Bronchial epithelial cell (primary cell): ENCODE data around the gene REV3L. TPM values are rescaled to one million over a fixed set of nuclear protein-coding genes. Genes with fewer than 3 reads are reported as not detected.

ENCODE experiments used
- DNase-seq: peaks from one replicate; pipeline ENCODE4 v3.0.0-alpha.2; 2010; ENCODE audit warnings: low read depth
- FAIRE-seq: peaks from 2 replicates; lab custom pipeline; 2011; peaks lifted over from hg19 to GRCh38; lab: Jason Lieb, UNC
- H3K27me3 ChIP-seq: 2 replicates; pipeline ENCODE4 v1.5.1; 2011; ENCODE audit warnings: low read length; ENCODE audit not compliant: control insufficient read depth, insufficient read depth
- H3K36me3 ChIP-seq: 2 replicates; pipeline ENCODE4 v1.5.1; 2011; ENCODE audit warnings: low read length; ENCODE audit not compliant: control insufficient read depth, insufficient read depth
- H3K4me3 ChIP-seq: 2 replicates; pipeline ENCODE4 v1.5.1; 2011; ENCODE audit warnings: mild to moderate bottlenecking, low read depth, low read length, control low read depth
- CTCF ChIP-seq: IDR thresholded peaks from 2 replicates; pipeline ENCODE4 v1.5.1; 2011; ENCODE audit warnings: mild to moderate bottlenecking, moderate library complexity, low read length, control low read depth, inconsistent platforms; ENCODE audit not compliant: insufficient read depth, severe bottlenecking
- total RNA-seq: library from RNA; depleted of rRNA; stranded (reverse); fragments of >200 nt; gene quantifications from 2 replicates; pipeline ENCODE4 v1.2.1, GENCODE V29; 2014

REV3L gene
- total RNA-seq, 1 donor from 2014 or later, result 8.4 TPM

DNA sequence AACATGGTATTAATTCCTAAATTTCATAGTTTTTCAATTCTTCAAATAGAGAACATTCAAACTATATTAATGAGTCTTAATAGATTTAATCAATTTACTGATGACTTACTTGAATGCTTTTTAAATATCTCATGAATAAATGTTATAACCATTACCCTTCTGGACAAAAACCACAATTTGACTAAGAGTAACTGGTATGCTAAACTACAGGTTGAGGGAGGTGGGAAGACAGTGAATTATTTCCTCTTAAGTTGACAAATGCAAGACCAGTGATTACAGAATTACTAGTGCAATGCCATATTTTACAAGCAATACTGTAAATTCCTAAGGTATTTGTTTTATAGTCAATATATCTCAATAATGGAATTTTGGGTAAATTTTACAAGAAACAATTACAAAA lies 65.1 kb downstream of the REV3L start:
- Histone ChIP-seq H3K27me3 (no peaks in the 10 kb centered on the region), H3K4me3 (no peak overlapping the region), H3K36me3 (no peaks in the 10 kb centered on the region)
- TF ChIP-seq CTCF, result no peak
- FAIRE-seq (no peak), DNase-seq (peak; percentile 53)

DNA sequence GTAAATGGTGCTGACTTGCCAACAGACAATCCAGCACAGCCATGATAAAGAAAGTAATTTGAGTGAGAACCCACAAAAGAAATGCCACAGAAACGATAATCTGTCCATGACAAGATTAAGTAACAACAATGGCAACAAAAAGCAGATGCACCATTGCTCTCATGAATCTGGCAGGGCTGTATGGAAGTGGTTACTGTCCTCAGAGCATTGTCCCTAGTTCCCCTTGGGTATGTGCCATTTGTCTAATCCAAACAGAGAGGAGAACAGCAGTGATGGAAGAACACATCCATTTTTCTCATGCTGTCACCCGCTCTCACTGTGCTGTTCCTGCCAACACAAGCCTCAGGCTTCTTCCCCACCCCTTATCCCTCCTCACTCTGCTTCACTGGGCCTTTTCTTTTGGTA lies 65.8 kb downstream of the REV3L start:
- no peak for TF ChIP-seq CTCF
- FAIRE-seq (no peak), DNase-seq (no peak)
- H3K27me3 ChIP-seq, result no peaks in the 10 kb centered on the region
- H3K36me3 ChIP-seq, result no peaks in the 10 kb centered on the region
- H3K4me3 ChIP-seq, result no peak overlapping the region

DNA sequence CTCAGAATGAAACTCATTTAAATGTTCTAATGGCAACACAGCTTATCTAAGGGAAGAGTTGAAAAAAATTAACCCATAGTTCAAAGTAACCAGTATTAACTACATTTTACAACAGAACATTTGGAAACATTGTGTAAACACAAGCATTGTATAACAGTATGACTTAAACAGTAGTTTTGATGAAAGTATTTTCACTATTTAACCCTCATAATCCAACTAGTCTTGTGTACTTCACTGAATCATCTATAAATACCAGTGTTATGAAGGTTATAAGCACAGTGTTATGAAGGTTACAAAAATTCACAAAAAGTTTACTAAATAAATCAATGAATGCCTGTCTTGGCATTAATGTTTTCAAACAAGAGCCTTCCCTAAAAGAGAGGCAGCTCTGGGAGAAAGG lies 66.5 kb downstream of the REV3L start:
- H3K27me3 ChIP-seq, result no peaks in the 10 kb centered on the region
- FAIRE-seq, result no peak
- no peaks in the 10 kb centered on the region for H3K36me3 ChIP-seq
- TF ChIP-seq CTCF, result no peak
- no peak for DNase-seq
- no peak overlapping the region for H3K4me3 ChIP-seq

GRCh38 chr6:111414373-111414772 lies 68.6 kb downstream of the REV3L start:
- no peak overlapping the region for H3K4me3 ChIP-seq
- no peak for DNase-seq
- peaks cover 3% of the 10 kb centered on the region for H3K36me3 ChIP-seq
- FAIRE-seq, result no peak
- no peak for TF ChIP-seq CTCF
- no peaks in the 10 kb centered on the region for H3K27me3 ChIP-seq

DNA sequence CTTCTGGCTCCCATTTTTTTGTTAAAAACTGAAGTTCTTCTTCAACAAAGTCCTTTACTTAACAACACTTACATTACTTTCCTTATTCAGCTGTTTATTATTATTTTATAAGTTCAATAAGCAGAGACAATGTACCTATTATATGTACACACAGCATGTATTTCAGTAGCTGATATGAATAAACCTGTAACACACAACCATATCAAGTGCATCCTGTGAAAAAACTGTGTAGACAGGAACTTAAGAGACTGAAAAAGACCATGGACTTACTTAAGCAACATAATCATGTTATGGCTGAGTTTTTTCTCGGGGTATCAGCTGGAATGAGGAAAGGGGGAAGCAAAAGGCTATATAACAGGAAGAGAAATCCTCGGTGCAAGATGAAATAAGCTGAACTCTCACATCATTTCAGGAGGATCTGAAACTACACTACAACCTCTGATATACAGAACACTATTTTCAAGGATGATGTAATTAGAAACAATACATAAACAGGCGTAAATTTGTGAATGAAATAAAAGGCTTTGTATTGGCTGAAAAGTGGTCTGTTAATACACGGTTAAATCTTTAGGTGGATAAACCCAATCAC lies 70.9 kb downstream of the REV3L start:
- no peak for TF ChIP-seq CTCF
- no peak for DNase-seq
- FAIRE-seq, result no peak
- no peaks in the 10 kb centered on the region for H3K27me3 ChIP-seq
- H3K4me3 ChIP-seq, result no peak overlapping the region
- H3K36me3 ChIP-seq, result peaks cover 3% of the 10 kb centered on the region

GRCh38 chr6:111411046-111411445 lies 72.0 kb downstream of the REV3L start:
- TF ChIP-seq CTCF, result no peak
- no peak for DNase-seq
- Histone ChIP-seq H3K36me3 (peaks cover 3% of the 10 kb centered on the region), H3K4me3 (no peak overlapping the region), H3K27me3 (no peaks in the 10 kb centered on the region)
- FAIRE-seq, result no peak
